SK-N-SH treated with all-trans-retinoic acid at 6 μM for 48 hours (cell line): ENCODE measurements around the gene SRGAP1.

ENCODE experiments used
- ATAC-seq: fragments of 200-7000 bp; cut with Tn5 transposase; 3 replicates; pipeline ENCODE4 v1.9.1; 2020; ENCODE audit warnings: mild to moderate bottlenecking, moderate library complexity
- BACH2 ChIP-seq: fragments of 250-450 bp; sonication (Bioruptor Pico); IDR thresholded peaks from 2 replicates; pipeline ENCODE4 v1.9.0; 2021; ENCODE audit warnings: mild to moderate bottlenecking, borderline replicate concordance
- CREB5 ChIP-seq: fragments of 250-450 bp; sonication (Bioruptor Pico); IDR thresholded peaks from 2 replicates; pipeline ENCODE4 v1.5.1; 2020; ENCODE audit warnings: low read depth, mild to moderate bottlenecking, moderate library complexity
- CSDC2 ChIP-seq: fragments of 250-450 bp; sonication (Bioruptor Pico); IDR thresholded peaks from 2 replicates; pipeline ENCODE4 v1.5.0; 2020; ENCODE audit warnings: mild to moderate bottlenecking, moderate library complexity
- CSRNP3 ChIP-seq: fragments of 250-450 bp; sonication (Bioruptor Pico); IDR thresholded peaks from 2 replicates; pipeline ENCODE4 v1.5.1; 2021; ENCODE audit warnings: mild to moderate bottlenecking, moderate library complexity
- ESRRG ChIP-seq: fragments of 250-450 bp; sonication (Bioruptor Pico); IDR thresholded peaks from 2 replicates; pipeline ENCODE4 v1.6.1; 2021; ENCODE audit warnings: mild to moderate bottlenecking
- GLIS3 ChIP-seq: fragments of 250-450 bp; sonication (Bioruptor Pico); IDR thresholded peaks from 2 replicates; pipeline ENCODE4 v1.5.0; 2020; ENCODE audit warnings: mild to moderate bottlenecking, moderate library complexity
- ISL1 ChIP-seq: fragments of 250-450 bp; sonication (Bioruptor Pico); IDR thresholded peaks from 2 replicates; pipeline ENCODE4 v2.1.2; 2022; ENCODE audit warnings: mild to moderate bottlenecking, moderate library complexity
- OSR1 ChIP-seq: fragments of 250-450 bp; sonication (Bioruptor Pico); IDR thresholded peaks from 2 replicates; pipeline ENCODE4 v1.8.0; 2022; ENCODE audit warnings: moderate library complexity, mild to moderate bottlenecking, inconsistent platforms
- PPARA ChIP-seq: fragments of 250-450 bp; sonication (Bioruptor Pico); IDR thresholded peaks from 2 replicates; pipeline ENCODE4 v1.5.0; 2020; ENCODE audit warnings: mild to moderate bottlenecking, borderline replicate concordance
- RARB ChIP-seq: fragments of 250-450 bp; sonication (Bioruptor Pico); IDR thresholded peaks from 2 replicates; pipeline ENCODE4 v1.8.0; 2021; ENCODE audit warnings: mild to moderate bottlenecking, moderate library complexity
- SNAI2 ChIP-seq: fragments of 250-450 bp; sonication (Bioruptor Pico); IDR thresholded peaks from 2 replicates; pipeline ENCODE4 v1.5.0; 2020; ENCODE audit warnings: mild to moderate bottlenecking, moderate library complexity
- TCF4 ChIP-seq: fragments of 250-450 bp; sonication (Bioruptor Pico); IDR thresholded peaks from 2 replicates; pipeline ENCODE4 v1.8.0; 2021; ENCODE audit warnings: mild to moderate bottlenecking, moderate library complexity, borderline replicate concordance
- TOX ChIP-seq: fragments of 250-450 bp; sonication (Bioruptor Pico); IDR thresholded peaks from 2 replicates; pipeline ENCODE4 v1.8.0; 2021; ENCODE audit warnings: mild to moderate bottlenecking, moderate library complexity, borderline replicate concordance
- ZC3H10 ChIP-seq: fragments of 250-450 bp; sonication (Bioruptor Pico); IDR thresholded peaks from 2 replicates; pipeline ENCODE4 v1.5.1; 2021; ENCODE audit warnings: mild to moderate bottlenecking, moderate library complexity
- ZFP3 ChIP-seq: fragments of 250-450 bp; sonication (Bioruptor Pico); IDR thresholded peaks from 2 replicates; pipeline ENCODE4 v1.5.0; 2020; ENCODE audit warnings: mild to moderate bottlenecking, moderate library complexity
- ZFP30 ChIP-seq: fragments of 450-650 bp; formaldehyde crosslinking; IDR thresholded peaks from 2 replicates; pipeline ENCODE4 v1.5.0; 2022; ENCODE audit warnings: mild to moderate bottlenecking, moderate library complexity
- ZNF565 ChIP-seq: fragments of 450-650 bp; formaldehyde crosslinking; conservative IDR thresholded peaks from 2 replicates; pipeline ENCODE4 v1.5.0; 2020; ENCODE audit warnings: low read depth, mild to moderate bottlenecking, moderate library complexity
- ZNF70 ChIP-seq: fragments of 450-650 bp; formaldehyde crosslinking; IDR thresholded peaks from 2 replicates; pipeline ENCODE4 v1.5.0; 2020; ENCODE audit warnings: mild to moderate bottlenecking, moderate library complexity
- TF ChIP-seq, protein P1 (sequence below): fragments of 250-450 bp; sonication (Bioruptor Pico); IDR thresholded peaks from 2 replicates; pipeline ENCODE4 v1.8.0; 2020; ENCODE audit warnings: mild to moderate bottlenecking, moderate library complexity, borderline replicate concordance
- TF ChIP-seq, protein P2 (sequence below): fragments of 250-450 bp; sonication (Bioruptor Pico); IDR thresholded peaks from 2 replicates; pipeline ENCODE4 v1.8.0; 2021; ENCODE audit warnings: low read depth, mild to moderate bottlenecking, moderate library complexity, borderline replicate concordance

SRGAP1 gene

GRCh38 chr12:64181430-64182291 lies 337.2 kb downstream of the SRGAP1 start:
- peak; percentile 95 for ATAC-seq
- TF ChIP-seq ISL1 (no peak), OSR1 (no peak), ESRRG (CRISPR knock-in tag) (no peak), ZNF70 (CRISPR knock-in tag) (no peak), ZNF565 (CRISPR knock-in tag) (no peak), BACH2 (CRISPR knock-in tag) (no peak), SNAI2 (CRISPR knock-in tag) (no peak), ZFP3 (CRISPR knock-in tag) (no peak), ZC3H10 (no peak), GLIS3 (CRISPR knock-in tag) (no peak), RARB (CRISPR knock-in tag) (no peak), CSDC2 (CRISPR knock-in tag) (no peak), CREB5 (CRISPR knock-in tag) (no peak), CSRNP3 (CRISPR knock-in tag) (no peak), PPARA (CRISPR knock-in tag) (no peak), TCF4 (no peak)
- TF ChIP-seq, protein P1, sequence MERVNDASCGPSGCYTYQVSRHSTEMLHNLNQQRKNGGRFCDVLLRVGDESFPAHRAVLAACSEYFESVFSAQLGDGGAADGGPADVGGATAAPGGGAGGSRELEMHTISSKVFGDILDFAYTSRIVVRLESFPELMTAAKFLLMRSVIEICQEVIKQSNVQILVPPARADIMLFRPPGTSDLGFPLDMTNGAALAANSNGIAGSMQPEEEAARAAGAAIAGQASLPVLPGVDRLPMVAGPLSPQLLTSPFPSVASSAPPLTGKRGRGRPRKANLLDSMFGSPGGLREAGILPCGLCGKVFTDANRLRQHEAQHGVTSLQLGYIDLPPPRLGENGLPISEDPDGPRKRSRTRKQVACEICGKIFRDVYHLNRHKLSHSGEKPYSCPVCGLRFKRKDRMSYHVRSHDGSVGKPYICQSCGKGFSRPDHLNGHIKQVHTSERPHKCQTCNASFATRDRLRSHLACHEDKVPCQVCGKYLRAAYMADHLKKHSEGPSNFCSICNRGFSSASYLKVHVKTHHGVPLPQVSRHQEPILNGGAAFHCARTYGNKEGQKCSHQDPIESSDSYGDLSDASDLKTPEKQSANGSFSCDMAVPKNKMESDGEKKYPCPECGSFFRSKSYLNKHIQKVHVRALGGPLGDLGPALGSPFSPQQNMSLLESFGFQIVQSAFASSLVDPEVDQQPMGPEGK (CRISPR knock-in tag) = no peak
- TF ChIP-seq, protein P2, sequence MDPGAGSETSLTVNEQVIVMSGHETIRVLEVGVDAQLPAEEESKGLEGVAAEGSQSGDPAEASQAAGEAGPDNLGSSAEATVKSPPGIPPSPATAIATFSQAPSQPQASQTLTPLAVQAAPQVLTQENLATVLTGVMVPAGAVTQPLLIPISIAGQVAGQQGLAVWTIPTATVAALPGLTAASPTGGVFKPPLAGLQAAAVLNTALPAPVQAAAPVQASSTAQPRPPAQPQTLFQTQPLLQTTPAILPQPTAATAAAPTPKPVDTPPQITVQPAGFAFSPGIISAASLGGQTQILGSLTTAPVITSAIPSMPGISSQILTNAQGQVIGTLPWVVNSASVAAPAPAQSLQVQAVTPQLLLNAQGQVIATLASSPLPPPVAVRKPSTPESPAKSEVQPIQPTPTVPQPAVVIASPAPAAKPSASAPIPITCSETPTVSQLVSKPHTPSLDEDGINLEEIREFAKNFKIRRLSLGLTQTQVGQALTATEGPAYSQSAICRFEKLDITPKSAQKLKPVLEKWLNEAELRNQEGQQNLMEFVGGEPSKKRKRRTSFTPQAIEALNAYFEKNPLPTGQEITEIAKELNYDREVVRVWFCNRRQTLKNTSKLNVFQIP = no peak

- TF ChIP-seq ZFP30 (CRISPR knock-in tag) = no peak
- no peak for TF ChIP-seq PPARA (CRISPR knock-in tag)
- TF ChIP-seq RARB (CRISPR knock-in tag) = no peak
- ATAC-seq = no peak
Measured at GRCh38 chr12:64184216-64184615, 339.7 kb downstream of the SRGAP1 start.

DNA sequence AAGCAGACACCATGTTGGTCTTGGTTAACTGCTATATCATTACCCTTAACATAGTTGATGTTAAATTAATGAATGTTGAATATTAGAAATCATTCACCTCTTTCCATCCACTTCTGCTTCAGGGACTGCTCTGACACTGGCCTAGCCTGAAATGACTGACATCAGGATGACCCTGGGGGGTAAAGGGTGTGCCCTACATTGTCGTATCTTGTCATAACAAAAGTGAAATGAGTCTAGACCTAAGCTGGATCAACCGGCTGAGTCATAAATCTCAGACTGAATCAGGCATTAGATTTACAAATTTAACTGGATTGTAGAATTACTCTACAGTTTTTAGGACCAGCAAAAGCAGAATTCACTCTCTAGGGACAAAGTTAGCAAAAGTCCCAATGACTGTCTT lies 342.3 kb downstream of the SRGAP1 start:
- ATAC-seq = peak; percentile 16; the same call in 2 of the 3 replicates

More for the DNA sequence above, 342.3 kb downstream of the SRGAP1 start:
- no peak for TF ChIP-seq ESRRG (CRISPR knock-in tag)
- TF ChIP-seq BACH2 (CRISPR knock-in tag) = no peak
- no peak for TF ChIP-seq CREB5 (CRISPR knock-in tag)
- no peak for TF ChIP-seq TOX (CRISPR knock-in tag)
- no peak for TF ChIP-seq CSDC2 (CRISPR knock-in tag)
- TF ChIP-seq, protein P1 (CRISPR knock-in tag) = no peak
- no peak for TF ChIP-seq RARB (CRISPR knock-in tag)
- no peak for TF ChIP-seq ZFP3 (CRISPR knock-in tag)
- TF ChIP-seq SNAI2 (CRISPR knock-in tag) = no peak
- no peak for TF ChIP-seq PPARA (CRISPR knock-in tag)
- TF ChIP-seq ZNF565 (CRISPR knock-in tag) = no peak
- TF ChIP-seq, all 23 proteins: peak for 0
